MM.1S (cell line): Measurements from ENCODE around the gene SNX27.

Experiments
- DNase-seq: peaks from one replicate; pipeline ENCODE4 v3.0.0-alpha.2; 2015
- H2AFZ ChIP-seq: fragments of 300-600 bp; sonication (generic); 2 replicates; pipeline ENCODE4 v1.6.0; 2016; ENCODE audit warnings: antibody characterized with exemption, low read length
- H3F3A ChIP-seq: fragments of 300-600 bp; sonication (generic); 2 replicates; pipeline ENCODE4 v1.6.1; 2016; ENCODE audit warnings: mild to moderate bottlenecking, antibody characterized with exemption, low read length, moderate library complexity, mixed read lengths; ENCODE audit not compliant: insufficient read depth
- H3K27ac ChIP-seq: fragments of 300-600 bp; sonication (generic); 2 replicates; pipeline ENCODE4 v1.5.1; 2016; ENCODE audit warnings: mild to moderate bottlenecking, low read length
- H3K27me3 ChIP-seq: fragments of 300-600 bp; sonication (generic); replicated peaks from 2 replicates; pipeline ENCODE4 v1.6.0; 2016; ENCODE audit warnings: low read length; ENCODE audit not compliant: insufficient read depth
- H3K36me3 ChIP-seq: fragments of 300-600 bp; sonication (generic); replicated peaks from 2 replicates; pipeline ENCODE4 v1.6.1; 2016; ENCODE audit warnings: mild to moderate bottlenecking, low read length, mixed read lengths; ENCODE audit not compliant: insufficient read depth
- H3K4me1 ChIP-seq: fragments of 300-600 bp; sonication (generic); 2 replicates; pipeline ENCODE4 v1.6.1; 2016; ENCODE audit warnings: low read length, mixed read lengths
- H3K4me2 ChIP-seq: fragments of 300-600 bp; sonication (generic); 2 replicates; pipeline ENCODE4 v1.6.0; 2016; ENCODE audit warnings: low read depth, low read length
- H3K4me3 ChIP-seq: fragments of 300-600 bp; sonication (generic); 2 replicates; pipeline ENCODE4 v1.5.1; 2016; ENCODE audit warnings: low read length, mixed read lengths
- H3K79me2 ChIP-seq: fragments of 300-600 bp; sonication (generic); 2 replicates; pipeline ENCODE4 v1.6.1; 2016; ENCODE audit warnings: mixed run types, low read length, mixed read lengths
- H3K9ac ChIP-seq: fragments of 300-600 bp; sonication (generic); 2 replicates; pipeline ENCODE4 v1.6.1; 2016; ENCODE audit warnings: low read length, mixed read lengths
- H3K9me2 ChIP-seq: fragments of 300-600 bp; sonication (generic); replicated peaks from 2 replicates; pipeline ENCODE4 v1.6.1; 2016; ENCODE audit warnings: mild to moderate bottlenecking, low read length, mixed read lengths; ENCODE audit not compliant: insufficient read depth
- H3K9me3 ChIP-seq: fragments of 300-600 bp; sonication (generic); replicated peaks from 2 replicates; pipeline ENCODE4 v1.6.1; 2016; ENCODE audit warnings: mild to moderate bottlenecking, low read length, mixed read lengths; ENCODE audit not compliant: insufficient read depth
- H4K20me1 ChIP-seq: fragments of 300-600 bp; sonication (generic); 2 replicates; pipeline ENCODE4 v1.6.1; 2016; ENCODE audit warnings: mild to moderate bottlenecking, low read length, moderate library complexity, mixed read lengths; ENCODE audit not compliant: insufficient read depth
- CTCF ChIP-seq: fragments of 300-600 bp; sonication (generic); IDR thresholded peaks from 2 replicates; pipeline ENCODE4 v1.5.1; 2016; ENCODE audit warnings: antibody characterized with exemption, low read length, mixed read lengths
- EZH2 ChIP-seq: fragments of 300-600 bp; sonication (generic); optimal IDR thresholded peaks from 2 replicates; pipeline ENCODE3; 2017; ENCODE audit warnings: low read depth, mild to moderate bottlenecking, antibody characterized with exemption, low read length, mixed read lengths
- EZH2phosphoT487 ChIP-seq: fragments of 300-600 bp; sonication (generic); IDR thresholded peaks from 2 replicates; pipeline ENCODE4 v1.6.1; 2018; ENCODE audit warnings: antibody characterized with exemption, low read length

The SNX27 gene

GRCh38 chr1:151653397-151653796, 41.5 kb downstream of the SNX27 start:
- H3K9me3 ChIP-seq, result no peaks in the 10 kb centered on the region
- H3F3A ChIP-seq, result no peaks in the 10 kb centered on the region
- no peaks in the 10 kb centered on the region for H3K9me2 ChIP-seq
- H3K36me3 ChIP-seq, result no peaks in the 10 kb centered on the region
- no peak for TF ChIP-seq CTCF
- no peak for TF ChIP-seq EZH2phosphoT487
- no peak for TF ChIP-seq EZH2
- H2AFZ ChIP-seq, result no peak overlapping the region
- no peaks in the 10 kb centered on the region for H3K27me3 ChIP-seq
- H3K79me2 ChIP-seq, result no peaks in the 10 kb centered on the region
- no peaks in the 10 kb centered on the region for H4K20me1 ChIP-seq
- no peak overlapping the region for H3K27ac ChIP-seq
- H3K9ac ChIP-seq, result no peak overlapping the region
- no peaks in the 10 kb centered on the region for H3K4me1 ChIP-seq
- no peak overlapping the region for H3K4me2 ChIP-seq
- no peak for DNase-seq
- H3K4me3 ChIP-seq, result no peak overlapping the region

GRCh38 chr1:151655371-151655770, 43.5 kb downstream of the SNX27 start:
- Histone ChIP-seq H2AFZ (no peak overlapping the region), H3K9me3 (no peaks in the 10 kb centered on the region), H3K9me2 (no peaks in the 10 kb centered on the region), H3K4me1 (no peaks in the 10 kb centered on the region), H4K20me1 (no peaks in the 10 kb centered on the region), H3K4me2 (no peak overlapping the region), H3K36me3 (no peaks in the 10 kb centered on the region), H3K27ac (no peak overlapping the region), H3K79me2 (no peaks in the 10 kb centered on the region), H3K27me3 (no peaks in the 10 kb centered on the region), H3K4me3 (no peak overlapping the region), H3K9ac (no peak overlapping the region), H3F3A (no peaks in the 10 kb centered on the region)
- DNase-seq, result no peak
- TF ChIP-seq EZH2phosphoT487 (no peak), EZH2 (no peak), CTCF (no peak)

GRCh38 chr1:151661751-151662150, 49.9 kb downstream of the SNX27 start:
- Histone ChIP-seq H3K27ac (no peak overlapping the region), H2AFZ (no peak overlapping the region), H3K4me1 (no peaks in the 10 kb centered on the region), H3K4me3 (no peak overlapping the region), H3K79me2 (no peaks in the 10 kb centered on the region), H3K9ac (no peak overlapping the region), H3K36me3 (no peaks in the 10 kb centered on the region), H3F3A (no peaks in the 10 kb centered on the region), H3K27me3 (no peaks in the 10 kb centered on the region), H3K4me2 (no peak overlapping the region), H4K20me1 (no peaks in the 10 kb centered on the region), H3K9me3 (no peaks in the 10 kb centered on the region), H3K9me2 (no peaks in the 10 kb centered on the region)
- TF ChIP-seq CTCF (no peak), EZH2phosphoT487 (no peak), EZH2 (no peak)
- no peak for DNase-seq
